GM23338 (cell line): Measurements from ENCODE around the gene CTDNEP1.

Experiments
- CREB1 ChIP-seq: fragments of 250-450 bp; sonication (Bioruptor Pico); IDR thresholded peaks from 2 replicates; pipeline ENCODE4 v1.5.0; 2020; ENCODE audit warnings: low read depth, mild to moderate bottlenecking, moderate library complexity
- CTCF ChIP-seq, 2 experiments: fragments of 200-600 bp in 1 of 2; sonication (generic) in 1 of 2; conservative IDR thresholded peaks; 2 replicates each; pipeline versions ENCODE4 v1.5.1 to v1.6.1; 2016 to 2017; ENCODE audit warnings: antibody characterized with exemption in 2 of 2, low read depth in 2 of 2, mild to moderate bottlenecking in 2 of 2, moderate library complexity in 1 of 2
- ETS1 ChIP-seq: IDR thresholded peaks from 2 replicates; pipeline ENCODE4 v1.6.1; 2016; ENCODE audit warnings: antibody characterized with exemption
- EZH2 ChIP-seq: fragments of 200-600 bp; sonication (generic); IDR thresholded peaks from one replicate; pipeline ENCODE4 v1.8.0; 2017; ENCODE audit warnings: antibody characterized with exemption, mild to moderate bottlenecking, low read depth; ENCODE audit not compliant: unreplicated experiment
- EZH2phosphoT487 ChIP-seq: fragments of 200-600 bp; sonication (generic); IDR thresholded peaks from one replicate; pipeline ENCODE4 v1.8.1; 2018; ENCODE audit warnings: antibody characterized with exemption; ENCODE audit not compliant: unreplicated experiment
- JUNB ChIP-seq: IDR thresholded peaks from one replicate; pipeline ENCODE4 v1.6.1; 2016; ENCODE audit warnings: antibody characterized with exemption; ENCODE audit not compliant: unreplicated experiment
- NANOG ChIP-seq: IDR thresholded peaks from 2 replicates; pipeline ENCODE4 v1.6.1; 2016; ENCODE audit warnings: antibody characterized with exemption, borderline replicate concordance
- POLR2AphosphoS5 ChIP-seq: IDR thresholded peaks from 2 replicates; pipeline ENCODE4 v1.6.1; 2016; ENCODE audit warnings: antibody characterized with exemption, low read depth
- REST ChIP-seq: IDR thresholded peaks from one replicate; pipeline ENCODE4 v1.6.1; 2018; ENCODE audit warnings: antibody characterized with exemption; ENCODE audit not compliant: unreplicated experiment
- STAT1 ChIP-seq: IDR thresholded peaks from one replicate; pipeline ENCODE4 v1.6.1; 2016; ENCODE audit warnings: antibody characterized with exemption; ENCODE audit not compliant: unreplicated experiment
- ZNF114 ChIP-seq: fragments of 250-450 bp; sonication (Bioruptor Pico); IDR thresholded peaks from 2 replicates; pipeline ENCODE4 v1.5.0; 2020; ENCODE audit warnings: mild to moderate bottlenecking, moderate library complexity
- ZNF462 ChIP-seq: fragments of 250-450 bp; sonication (Bioruptor Pico); IDR thresholded peaks from 2 replicates; pipeline ENCODE4 v1.5.0; 2020; ENCODE audit warnings: mild to moderate bottlenecking, moderate library complexity

- no peak for TF ChIP-seq CTCF (conservative IDR thresholded peaks at IDR 0.05; ENCODE audit: low read depth in 2 of 2)
- TF ChIP-seq EZH2, result no peak
- no peak for TF ChIP-seq POLR2AphosphoS5
- no peak for TF ChIP-seq REST
- TF ChIP-seq JUNB, result no peak
- TF ChIP-seq EZH2phosphoT487, result no peak
- TF ChIP-seq ETS1, result no peak
- no peak for TF ChIP-seq ZNF462 (CRISPR knock-in tag)
- TF ChIP-seq CREB1 (CRISPR knock-in tag), result no peak
- TF ChIP-seq STAT1, result no peak
- TF ChIP-seq ZNF114 (CRISPR knock-in tag), result no peak
- TF ChIP-seq NANOG, result no peak
These were observed 41.6 kb upstream of the CTDNEP1 start for GRCh38 chr17:7293159-7293558.
